Endothelial cell of umbilical vein (primary cell): ENCODE results near the gene PKD2L2. TPM values are rescaled to one million over a fixed set of nuclear protein-coding genes. Genes with fewer than 3 reads are reported as not detected.

Source experiments
- BruUV-seq: library from RNA; stranded (reverse); fragments of 400-500 nt; replicated peaks from 2 replicates; lab custom pipeline; 2021; lab: Mats Ljungman, UMichigan
- CTCF ChIA-PET: fragments of 300-600, 350-600 bp; sonication (Branson Sonifier 250); formaldehyde crosslinking; loops from one replicate; lab custom pipeline; 2021; ENCODE audit warnings: antibody characterized with exemption, inconsistent platforms; lab: Charles Lee
- POLR2A ChIA-PET: fragments of 300-600, 350-600 bp; sonication (Branson Sonifier 250); formaldehyde crosslinking; loops from one replicate; lab custom pipeline; 2021; ENCODE audit warnings: antibody characterized with exemption, inconsistent platforms; lab: Charles Lee
- DNase-seq: peaks from one replicate; pipeline ENCODE4 v3.0.0-alpha.2; 2011; ENCODE audit warnings: low read depth, low spot score
- FAIRE-seq: peaks from 2 replicates; lab custom pipeline; 2011; peaks lifted over from hg19 to GRCh38; lab: Jason Lieb, UNC
- H2AFZ ChIP-seq: 2 replicates; pipeline ENCODE4 v1.6.0; 2012; ENCODE audit warnings: low read depth, low read length, control low read depth, inconsistent platforms
- H3K27ac ChIP-seq: 2 replicates; pipeline ENCODE4 v1.5.1; 2011; ENCODE audit warnings: low read depth, mild to moderate bottlenecking, control low read depth, low read length, moderate library complexity; ENCODE audit not compliant: insufficient read depth
- H3K27me3 ChIP-seq, 2 experiments: 2 replicates each; pipeline versions ENCODE4 v1.6.0 to v1.6.1; 2011; ENCODE audit warnings: low read length in 2 of 2, mixed read lengths in 1 of 2; ENCODE audit not compliant: control insufficient read depth in 2 of 2, insufficient read depth in 2 of 2
- H3K36me3 ChIP-seq, 2 experiments: 2 replicates in 1 of 2; 3 replicates in 1 of 2; pipeline ENCODE4 v1.5.1; 2011; ENCODE audit warnings: low read length in 2 of 2, mild to moderate bottlenecking in 1 of 2, moderate library complexity in 1 of 2; ENCODE audit not compliant: control insufficient read depth in 2 of 2, insufficient read depth in 2 of 2; ENCODE audit errors: extremely low read depth in 1 of 2
- H3K4me1 ChIP-seq: 3 replicates; pipeline ENCODE4 v1.5.1; 2011; ENCODE audit warnings: mild to moderate bottlenecking, low read length; ENCODE audit not compliant: control insufficient read depth, insufficient read depth; ENCODE audit errors: extremely low read depth
- H3K4me2 ChIP-seq: 2 replicates; pipeline ENCODE4 v1.6.1; 2011; ENCODE audit warnings: low read length, control low read depth, mixed read lengths; ENCODE audit not compliant: insufficient read depth
- H3K4me3 ChIP-seq, 3 experiments: fragments of 200-600 bp in 1 of 3; sonication (generic), shearing (Covaris generic) in 1 of 3; replicated peaks in 1 of 3; 2 replicates each; pipeline ENCODE4 v1.5.1; 2011 to 2016; ENCODE audit warnings: control low read depth in 3 of 3, low read length in 3 of 3, mild to moderate bottlenecking in 2 of 3, inconsistent platforms in 1 of 3, low read depth in 1 of 3, moderate library complexity in 1 of 3; ENCODE audit not compliant: insufficient read depth in 1 of 3
- H3K79me2 ChIP-seq: 2 replicates; pipeline ENCODE4 v1.6.0; 2012; ENCODE audit warnings: low read length, inconsistent platforms; ENCODE audit not compliant: control insufficient read depth, insufficient read depth
- H3K9ac ChIP-seq: replicated peaks from 2 replicates; pipeline ENCODE3; 2011; ENCODE audit warnings: low read length, control low read depth; ENCODE audit not compliant: insufficient read depth; ENCODE audit errors: extremely low read depth
- H3K9me1 ChIP-seq: replicated peaks from 3 replicates; pipeline ENCODE4 v1.6.0; 2011; ENCODE audit warnings: mild to moderate bottlenecking, low read length; ENCODE audit not compliant: control insufficient read depth, insufficient read depth; ENCODE audit errors: extremely low read depth
- H3K9me3 ChIP-seq: replicated peaks from 2 replicates; pipeline ENCODE4 v1.5.1; 2012; ENCODE audit warnings: low read length, inconsistent platforms; ENCODE audit not compliant: control insufficient read depth, insufficient read depth
- H4K20me1 ChIP-seq: replicated peaks from 2 replicates; pipeline ENCODE3; 2011; ENCODE audit warnings: mild to moderate bottlenecking, low read length; ENCODE audit not compliant: control insufficient read depth, insufficient read depth; ENCODE audit errors: extremely low read depth
- CTCF ChIP-seq, 2 donors: IDR thresholded peaks; 1 replicate in 1 of 2; 2 replicates in 1 of 2; pipeline ENCODE4 v1.5.1; 2011; ENCODE audit warnings: low read length in 2 of 2, mild to moderate bottlenecking in 2 of 2, moderate library complexity in 2 of 2, control low read depth in 1 of 2, inconsistent platforms in 1 of 2, low read depth in 1 of 2; ENCODE audit not compliant: insufficient read depth in 1 of 2; ENCODE audit errors: extremely low read depth in 1 of 2
- EZH2 ChIP-seq: IDR thresholded peaks from 2 replicates; pipeline ENCODE4 v1.6.1; 2012; ENCODE audit warnings: borderline replicate concordance, low read depth, mild to moderate bottlenecking, moderate library complexity, low read length, inconsistent platforms; ENCODE audit not compliant: severe bottlenecking
- FOS ChIP-seq: IDR thresholded peaks from 2 replicates; pipeline ENCODE4 v1.6.1; 2011; ENCODE audit warnings: mild to moderate bottlenecking, low read length, moderate library complexity, borderline replicate concordance; ENCODE audit not compliant: insufficient read depth
- GATA2 ChIP-seq: IDR thresholded peaks from 2 replicates; pipeline ENCODE4 v1.7.0; 2011; ENCODE audit warnings: low read depth, mild to moderate bottlenecking, moderate library complexity, mixed read lengths, low read length; ENCODE audit not compliant: insufficient read length, insufficient read depth
- JUN ChIP-seq: IDR thresholded peaks from 2 replicates; pipeline ENCODE4 v1.6.1; 2011; ENCODE audit warnings: borderline replicate concordance, low read depth; ENCODE audit not compliant: insufficient read length, insufficient read depth
- MAX ChIP-seq: IDR thresholded peaks from 2 replicates; pipeline ENCODE4 v1.6.1; 2011; ENCODE audit not compliant: insufficient read depth, insufficient read length
- MYC ChIP-seq: IDR thresholded peaks from one replicate; pipeline ENCODE4 v1.6.1; 2011; ENCODE audit warnings: mild to moderate bottlenecking, low read depth, low read length
- POLR2A ChIP-seq: IDR thresholded peaks from 2 replicates; pipeline ENCODE4 v1.6.1; 2012; ENCODE audit warnings: low read depth, mild to moderate bottlenecking, control low read depth, low read length
- POLR2AphosphoS5 ChIP-seq: IDR thresholded peaks from 2 replicates; pipeline ENCODE4 v1.6.1; 2012; ENCODE audit warnings: low read depth, mild to moderate bottlenecking, control low read depth, low read length, moderate library complexity; ENCODE audit not compliant: insufficient read depth
- dilution Hi-C: fragments of 300-500 bp; cut with MboI; formaldehyde crosslinking; loops from one replicate; pipeline ENCODE4 v1.15.0; 2019; ENCODE audit warnings: low sequenced_read_pairs; ENCODE audit not compliant: extremely low pct_ligation_motif_present
- intact Hi-C: fragments of 100-400 bp; cut with micrococcal nuclease; formaldehyde crosslinking; loops from one replicate; pipeline ENCODE4 v1.10.0; 2022
- polyA plus RNA-seq, 4 experiments: library from polyadenylated mRNA; depleted of rRNA in 3 of 4; stranded (reverse) in 3 of 4; unstranded in 1 of 4; fragments of >200 nt; gene quantifications; 2 replicates each; pipeline versions ENCODE4 v1.2.1 to v1.2.3, GENCODE V29; 2011 to 2012; ENCODE audit warnings: missing spikeins in 1 of 4
- total RNA-seq: library from RNA; stranded (reverse); gene quantifications from 2 replicates; pipeline ENCODE4 v1.2.3, GENCODE V29; 2021

PKD2L2 gene
- total and polyA plus RNA-seq, 2 donors (not counting 3 experiments of a cell fraction or from before 2014, with no cell fraction given), result not detected

- dilution Hi-C loops (no loop called here), intact Hi-C loops (no loop called here)
- H3K27ac ChIP-seq, result no peak overlapping the region
- no peaks in the 10 kb centered on the region for H4K20me1 ChIP-seq
- H3K4me3 ChIP-seq, result no peak overlapping the region
- ChIA-PET POLR2A (no interaction called here), CTCF (interaction anchor here (0.9 to 1.5 kb wide), 3 partner anchors 9 to 43 kb away, joined by 3 to 4 read pairs (median 3); no protein-coding TSS in a partner anchor)
- peaks cover 0 to 7% of the 10 kb centered on the region in 2 experiments for H3K27me3 ChIP-seq
- no TSS peak for BruUV-seq
- H3K36me3 ChIP-seq, result no peaks in the 10 kb centered on the region
- H3K4me2 ChIP-seq, result no peak overlapping the region
- no peak overlapping the region for H3K9ac ChIP-seq
- H2AFZ ChIP-seq, result no peak overlapping the region
- peaks cover 3% of the 10 kb centered on the region for H3K4me1 ChIP-seq
- no peak for FAIRE-seq
- H3K9me1 ChIP-seq, result no peaks in the 10 kb centered on the region
- no peaks in the 10 kb centered on the region for H3K79me2 ChIP-seq
- TF ChIP-seq GATA2 (no peak), EZH2 (no peak), POLR2AphosphoS5 (no peak), MAX (no peak), CTCF (IDR thresholded peaks at IDR 0.05; ENCODE audit: extremely low read depth in 1 of 2, insufficient read depth in 1 of 2, low read depth in 1 of 2, low read length in 2 of 2) (no peak), FOS (no peak), MYC (no peak), POLR2A (no peak), JUN (no peak)
- DNase-seq, result no peak
- no peaks in the 10 kb centered on the region for H3K9me3 ChIP-seq
These were observed 43.8 kb upstream of the PKD2L2 start for GRCh38 chr5:137845472-137845871.
